D721Med (cell line): Measurements from ENCODE around the gene PAM16.

Experiments
- DNase-seq: peaks from one replicate; pipeline ENCODE4 v3.0.0; 2011; ENCODE audit warnings: low spot score; ENCODE audit not compliant: insufficient read length
- FAIRE-seq: peaks from 2 replicates; lab custom pipeline; 2011; peaks lifted over from hg19 to GRCh38; lab: Jason Lieb, UNC
- CTCF ChIP-seq: IDR thresholded peaks from 2 replicates; pipeline ENCODE4 v1.5.1; 2012; ENCODE audit warnings: mild to moderate bottlenecking, control low read depth; ENCODE audit not compliant: insufficient read depth; ENCODE audit errors: missing control alignments

The PAM16 gene

GRCh38 chr16:4314532-4315185 lies 36.5 kb downstream of the PAM16 start:
- TF ChIP-seq CTCF = no peak
- FAIRE-seq = no peak
- DNase-seq = peak; percentile 67

- DNase-seq (no peak), FAIRE-seq (no peak)
- peak; percentile 42 for TF ChIP-seq CTCF
Observed at GRCh38 chr16:4313563-4314531, 37.3 kb downstream of the PAM16 start.

- TF ChIP-seq CTCF = peak; percentile 59
- FAIRE-seq (no peak), DNase-seq (no peak)
Observed at GRCh38 chr16:4309833-4310266, 41.3 kb downstream of the PAM16 start.

GRCh38 chr16:4309102-4309832 lies 41.9 kb downstream of the PAM16 start:
- FAIRE-seq (no peak), DNase-seq (no peak)
- no peak for TF ChIP-seq CTCF

- TF ChIP-seq CTCF = no peak
- peak; percentile 90 for DNase-seq
- FAIRE-seq = no peak
Observed at GRCh38 chr16:4307215-4308037, 43.7 kb downstream of the PAM16 start.

GRCh38 chr16:4306470-4307214 lies 44.5 kb downstream of the PAM16 start:
- TF ChIP-seq CTCF = no peak
- no peak for DNase-seq
- FAIRE-seq = no peak
